Upper lobe of left lung (tissue), 4 donors: ENCODE measurements around the gene NCAPD3.

ENCODE experiments used
- CTCF ChIP-seq, 6 experiments: fragments of 450-650 bp in 4 of 6; fragments of 200-600 bp in 2 of 6; sonication (generic) in 2 of 6; IDR thresholded peaks; one replicate each; pipeline ENCODE4 v1.5.1; 2016 to 2019; ENCODE audit warnings: antibody characterized with exemption in 6 of 6
- POLR2A ChIP-seq, 4 donors: fragments of 450-650 bp; IDR thresholded peaks; one replicate each; pipeline ENCODE4 v1.5.1; 2016 to 2017; ENCODE audit warnings: antibody characterized with exemption in 4 of 4, mild to moderate bottlenecking in 2 of 4

GRCh38 chr11:134196756-134197155 is 27.0 kb downstream of the NCAPD3 start:
- TF ChIP-seq POLR2A (IDR thresholded peaks at IDR 0.05), result no peak
- no peak for TF ChIP-seq CTCF (IDR thresholded peaks at IDR 0.05)
